GM12878 (cell line): ENCODE measurements around the gene GZMM. TPM values are rescaled to one million over a fixed set of nuclear protein-coding genes. Genes with fewer than 3 reads are reported as not detected.

ENCODE experiments used
- ATAC-seq: fragments of 200-7000 bp; cut with Tn5 transposase; 3 replicates; pipeline ENCODE4 v1.9.1; 2020; ENCODE audit warnings: mild to moderate bottlenecking, moderate library complexity
- BruUV-seq: library from RNA; stranded (reverse); fragments of 400-500 nt; replicated peaks from 2 replicates; lab custom pipeline; 2021; lab: Mats Ljungman, UMichigan
- CTCF ChIA-PET: fragments of 300-600 bp; sonication (Branson Sonifier 250); formaldehyde crosslinking; extraction: SDS; loops from one replicate; lab custom pipeline; 2021; ENCODE audit warnings: inconsistent platforms; lab: Yijun Ruan, JAX
- POLR2A ChIA-PET: fragments of 350-600 bp; formaldehyde crosslinking; extraction: SDS; loops from one replicate; lab custom pipeline; 2021; ENCODE audit warnings: inconsistent platforms; lab: Charles Lee
- RAD21 ChIA-PET: fragments of 300-600 bp; sonication (Branson Sonifier 250); formaldehyde crosslinking; loops from one replicate; lab custom pipeline; 2023; ENCODE audit warnings: antibody characterized with exemption; ENCODE audit not compliant: unreplicated experiment; lab: Charles Lee
- SMC1A ChIA-PET: fragments of 300-600 bp; sonication (Branson Sonifier 250); formaldehyde crosslinking; loops from one replicate; lab custom pipeline; 2023; ENCODE audit not compliant: unreplicated experiment, uncharacterized antibody; lab: Charles Lee
- DNase-seq: peaks from one replicate; pipeline ENCODE4 v3.0.0-alpha.2; 2011; ENCODE audit warnings: low read depth, low spot score
- FAIRE-seq: peaks from 3 replicates; lab custom pipeline; 2011; peaks lifted over from hg19 to GRCh38; lab: Jason Lieb, UNC
- H2AFZ ChIP-seq: 2 replicates; pipeline ENCODE4 v1.6.0; 2011; ENCODE audit warnings: low read depth, low read length, control low read depth; ENCODE audit not compliant: control insufficient read depth
- H3K27ac ChIP-seq: 2 replicates; pipeline ENCODE4 v1.5.1; 2011; ENCODE audit warnings: control low read depth; ENCODE audit not compliant: control insufficient read depth, insufficient read depth
- H3K27me3 ChIP-seq, 2 experiments: replicated peaks in 1 of 2; 2 replicates each; pipeline versions ENCODE4 v1.6.0 to v1.6.1; 2011; ENCODE audit warnings: low read length in 1 of 2; ENCODE audit not compliant: control insufficient read depth in 2 of 2, insufficient read depth in 2 of 2
- H3K36me3 ChIP-seq, 2 experiments: 2 replicates each; pipeline ENCODE4 v1.5.1; 2011; ENCODE audit warnings: low read length in 1 of 2; ENCODE audit not compliant: control insufficient read depth in 2 of 2, insufficient read depth in 2 of 2
- H3K4me1 ChIP-seq: 2 replicates; pipeline ENCODE4 v1.6.1; 2011; ENCODE audit warnings: mild to moderate bottlenecking, low read length, moderate library complexity, mixed read lengths; ENCODE audit not compliant: control insufficient read depth, insufficient read depth
- H3K4me2 ChIP-seq: 2 replicates; pipeline ENCODE4 v1.6.0; 2011; ENCODE audit warnings: control low read depth; ENCODE audit not compliant: control insufficient read depth, insufficient read depth
- H3K4me3 ChIP-seq: fragments of 200-600 bp; sonication (generic); 2 replicates; pipeline ENCODE4 v1.5.1; 2016
- H3K79me2 ChIP-seq: 2 replicates; pipeline ENCODE4 v1.6.0; 2011; ENCODE audit warnings: low read length; ENCODE audit not compliant: control insufficient read depth, insufficient read depth
- H3K9ac ChIP-seq: 2 replicates; pipeline ENCODE4 v1.8.0; 2011; ENCODE audit warnings: low read length, control low read depth, mixed read lengths; ENCODE audit not compliant: control insufficient read depth, insufficient read depth
- H3K9me3 ChIP-seq: replicated peaks from 3 replicates; pipeline ENCODE4 v1.5.1; 2011; ENCODE audit warnings: mild to moderate bottlenecking, low read length; ENCODE audit not compliant: control insufficient read depth, insufficient read depth
- H4K20me1 ChIP-seq: 2 replicates; pipeline ENCODE4 v1.6.0; 2011; ENCODE audit not compliant: control insufficient read depth, insufficient read depth
- ESRRA ChIP-seq: IDR thresholded peaks from 2 replicates; pipeline ENCODE4 v1.6.1; 2012; ENCODE audit warnings: mild to moderate bottlenecking, low read length, improper control_type of control experiment
- GABPA ChIP-seq: IDR thresholded peaks from 2 replicates; pipeline ENCODE4 v1.6.1; 2014; ENCODE audit warnings: antibody characterized with exemption, low read depth, mild to moderate bottlenecking, inconsistent platforms
- GATAD2B ChIP-seq: fragments of 450-650 bp; conservative IDR thresholded peaks from 2 replicates; pipeline ENCODE4 v1.6.1; 2017; ENCODE audit warnings: low read depth, mild to moderate bottlenecking, moderate library complexity
- MEF2B ChIP-seq: fragments of 450-650 bp; IDR thresholded peaks from 2 replicates; pipeline ENCODE4 v1.6.1; 2018; ENCODE audit warnings: mild to moderate bottlenecking, moderate library complexity; ENCODE audit not compliant: partially characterized antibody, poor library complexity, severe bottlenecking
- POLR2AphosphoS5 ChIP-seq: IDR thresholded peaks from 2 replicates; pipeline ENCODE4 v1.6.1; 2011; ENCODE audit warnings: mild to moderate bottlenecking, low read length, inconsistent platforms
- RFX5 ChIP-seq: IDR thresholded peaks from 2 replicates; pipeline ENCODE4 v1.6.1; 2011; ENCODE audit warnings: low read depth, low read length, improper control_type of control experiment
- WGBS: methylation state at CpG from one replicate; pipeline ENCODE4 v1.1.6; 2016; ENCODE audit warnings: low lambda C conversion rate; ENCODE audit not compliant: insufficient replicate concordance, insufficient coverage; ENCODE audit errors: missing lambda C conversion rate; 5-methylcytosine and 5-hydroxymethylcytosine counted together
- in situ Hi-C: fragments of 300-500 bp; cut with MboI; formaldehyde crosslinking; loops from 9 replicates; pipeline ENCODE4 v1.14.3; 2018; ENCODE audit warnings: mixed read lengths
- intact Hi-C: fragments of 100-400 bp; cut with micrococcal nuclease; formaldehyde crosslinking; loops from one replicate; pipeline ENCODE4 v1.14.2; 2022; ENCODE audit not compliant: unreplicated experiment
- polyA plus RNA-seq, 11 experiments: library from polyadenylated mRNA; depleted of rRNA in 4 of 11; unstranded in 6 of 11; stranded (reverse) in 5 of 11; fragments of >200 nt; fragmentation: Nextera tagmentation in 4 of 11; fragmentation: Illumina TruSeq in 1 of 11; extraction: Ambion mirVana in 4 of 11; extraction: Trizol in 1 of 11; gene quantifications; 1 replicate in 1 of 11; 2 replicates in 10 of 11; pipeline versions ENCODE4 v1.2.1 to v1.2.3, GENCODE V29; 2011 to 2016; ENCODE audit warnings: inconsistent platforms in 2 of 11, missing spikeins in 2 of 11, low read depth in 1 of 11
- total RNA-seq, 4 experiments: library from RNA; depleted of rRNA in 3 of 4; stranded (reverse); fragments of >200 nt in 3 of 4; fragmentation: Illumina TruSeq in 1 of 4; extraction: Trizol in 1 of 4; gene quantifications; 2 replicates each; pipeline versions ENCODE4 v1.2.1 to v1.2.3, GENCODE V29; 2013 to 2021
- TF ChIP-seq, protein P1 (sequence below): IDR thresholded peaks from 2 replicates; pipeline ENCODE4 v1.6.1; 2012; ENCODE audit warnings: low read depth, low read length, improper control_type of control experiment
- TF ChIP-seq, protein P2 (sequence below): fragments of 450-650 bp; IDR thresholded peaks from 2 replicates; pipeline ENCODE4 v1.6.1; 2017; ENCODE audit warnings: mild to moderate bottlenecking, moderate library complexity

Gene GZMM
- total and polyA plus RNA-seq, 10 of the 15 experiments (the other 5 are each of a cell fraction or from before 2014, with no cell fraction given): 0.09 to 0.48 (median 0.23) TPM; not detected in 7

DNA sequence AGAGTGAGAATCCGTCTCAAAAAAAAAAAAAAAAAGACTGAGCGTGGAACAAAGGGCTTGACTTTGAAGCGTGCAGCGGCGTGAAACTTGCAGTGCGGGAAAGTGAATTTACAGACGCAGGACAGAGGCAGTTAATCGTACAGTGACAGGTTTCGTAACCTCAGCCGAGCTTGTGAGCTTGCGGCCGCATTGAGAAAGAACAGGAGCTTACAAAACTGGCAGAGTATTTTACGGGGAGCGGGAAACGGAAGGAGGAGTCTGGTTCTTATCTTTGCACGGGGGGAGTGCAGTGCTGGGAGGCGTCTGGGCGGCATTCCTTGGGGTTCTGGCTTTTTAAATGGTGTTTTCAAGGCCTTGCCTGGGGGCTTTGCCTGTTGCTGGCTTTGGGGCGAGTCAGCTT is 22.6 kb downstream of the GZMM start:
- H2AFZ ChIP-seq: no peak overlapping the region
- TF ChIP-seq ESRRA: no peak
- TF ChIP-seq, protein P1, sequence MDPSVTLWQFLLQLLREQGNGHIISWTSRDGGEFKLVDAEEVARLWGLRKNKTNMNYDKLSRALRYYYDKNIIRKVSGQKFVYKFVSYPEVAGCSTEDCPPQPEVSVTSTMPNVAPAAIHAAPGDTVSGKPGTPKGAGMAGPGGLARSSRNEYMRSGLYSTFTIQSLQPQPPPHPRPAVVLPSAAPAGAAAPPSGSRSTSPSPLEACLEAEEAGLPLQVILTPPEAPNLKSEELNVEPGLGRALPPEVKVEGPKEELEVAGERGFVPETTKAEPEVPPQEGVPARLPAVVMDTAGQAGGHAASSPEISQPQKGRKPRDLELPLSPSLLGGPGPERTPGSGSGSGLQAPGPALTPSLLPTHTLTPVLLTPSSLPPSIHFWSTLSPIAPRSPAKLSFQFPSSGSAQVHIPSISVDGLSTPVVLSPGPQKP: no peak
- TF ChIP-seq MEF2B: no peak
- intact Hi-C loops (no loop called here), in situ Hi-C loops (no loop called here)
- no peak for FAIRE-seq
- BruUV-seq: no TSS peak
- ChIA-PET CTCF (no interaction called here), POLR2A (interaction anchor here (0.5 to 0.6 kb wide), 2 partner anchors 61 to 78 kb away, joined by 3 to 4 read pairs; no protein-coding TSS in a partner anchor), SMC1A (no interaction called here), RAD21 (no interaction called here)
- no peaks in the 10 kb centered on the region for H3K27me3 ChIP-seq
- no peaks in the 10 kb centered on the region for H3K79me2 ChIP-seq
- H3K36me3 ChIP-seq: no peaks in the 10 kb centered on the region
- H3K4me1 ChIP-seq: no peaks in the 10 kb centered on the region
- H3K27ac ChIP-seq: no peak overlapping the region
- H3K4me3 ChIP-seq: no peak overlapping the region
- no peak overlapping the region for H3K9ac ChIP-seq
- H4K20me1 ChIP-seq: no peaks in the 10 kb centered on the region
- no peaks in the 10 kb centered on the region; the same call in 2 of the 3 replicates for H3K9me3 ChIP-seq
- 97% methylated on average over 17 of the region's 19 CpGs for WGBS
- no peak overlapping the region for H3K4me2 ChIP-seq
- no peak for DNase-seq
- ATAC-seq: no peak

DNA sequence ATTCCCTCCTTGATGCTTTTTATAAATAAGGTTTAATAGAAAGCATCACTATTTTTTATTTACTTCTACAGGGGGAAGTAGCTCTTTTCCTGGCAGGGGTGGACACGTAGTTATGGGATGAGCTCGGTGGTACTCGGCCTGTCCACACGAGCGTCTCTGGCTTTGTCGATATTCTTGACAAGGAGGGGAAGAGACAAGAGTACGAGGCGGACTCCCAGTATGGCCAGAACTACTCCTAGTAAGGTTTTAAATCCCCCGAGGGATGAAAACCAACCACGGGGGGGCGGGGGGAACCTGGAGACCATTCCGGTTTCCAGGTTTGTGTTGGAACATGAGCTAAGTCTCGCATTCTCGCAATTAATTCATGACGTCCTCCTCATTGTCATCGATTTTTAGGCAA is 23.0 kb downstream of the GZMM start:
- no peaks in the 10 kb centered on the region for H3K27me3 ChIP-seq
- no peak for DNase-seq
- no peak overlapping the region for H3K4me2 ChIP-seq
- no TSS peak for BruUV-seq
- no peaks in the 10 kb centered on the region for H3K36me3 ChIP-seq
- no peak overlapping the region for H3K9ac ChIP-seq
- ChIA-PET RAD21 (no interaction called here), SMC1A (no interaction called here), POLR2A (interaction anchor here (0.5 kb wide), 1 partner anchor 60 kb away, joined by 4 read pairs; no protein-coding TSS in a partner anchor), CTCF (no interaction called here)
- TF ChIP-seq GABPA (no peak), GATAD2B (no peak), POLR2AphosphoS5 (no peak), RFX5 (no peak)
- TF ChIP-seq, protein P2, sequence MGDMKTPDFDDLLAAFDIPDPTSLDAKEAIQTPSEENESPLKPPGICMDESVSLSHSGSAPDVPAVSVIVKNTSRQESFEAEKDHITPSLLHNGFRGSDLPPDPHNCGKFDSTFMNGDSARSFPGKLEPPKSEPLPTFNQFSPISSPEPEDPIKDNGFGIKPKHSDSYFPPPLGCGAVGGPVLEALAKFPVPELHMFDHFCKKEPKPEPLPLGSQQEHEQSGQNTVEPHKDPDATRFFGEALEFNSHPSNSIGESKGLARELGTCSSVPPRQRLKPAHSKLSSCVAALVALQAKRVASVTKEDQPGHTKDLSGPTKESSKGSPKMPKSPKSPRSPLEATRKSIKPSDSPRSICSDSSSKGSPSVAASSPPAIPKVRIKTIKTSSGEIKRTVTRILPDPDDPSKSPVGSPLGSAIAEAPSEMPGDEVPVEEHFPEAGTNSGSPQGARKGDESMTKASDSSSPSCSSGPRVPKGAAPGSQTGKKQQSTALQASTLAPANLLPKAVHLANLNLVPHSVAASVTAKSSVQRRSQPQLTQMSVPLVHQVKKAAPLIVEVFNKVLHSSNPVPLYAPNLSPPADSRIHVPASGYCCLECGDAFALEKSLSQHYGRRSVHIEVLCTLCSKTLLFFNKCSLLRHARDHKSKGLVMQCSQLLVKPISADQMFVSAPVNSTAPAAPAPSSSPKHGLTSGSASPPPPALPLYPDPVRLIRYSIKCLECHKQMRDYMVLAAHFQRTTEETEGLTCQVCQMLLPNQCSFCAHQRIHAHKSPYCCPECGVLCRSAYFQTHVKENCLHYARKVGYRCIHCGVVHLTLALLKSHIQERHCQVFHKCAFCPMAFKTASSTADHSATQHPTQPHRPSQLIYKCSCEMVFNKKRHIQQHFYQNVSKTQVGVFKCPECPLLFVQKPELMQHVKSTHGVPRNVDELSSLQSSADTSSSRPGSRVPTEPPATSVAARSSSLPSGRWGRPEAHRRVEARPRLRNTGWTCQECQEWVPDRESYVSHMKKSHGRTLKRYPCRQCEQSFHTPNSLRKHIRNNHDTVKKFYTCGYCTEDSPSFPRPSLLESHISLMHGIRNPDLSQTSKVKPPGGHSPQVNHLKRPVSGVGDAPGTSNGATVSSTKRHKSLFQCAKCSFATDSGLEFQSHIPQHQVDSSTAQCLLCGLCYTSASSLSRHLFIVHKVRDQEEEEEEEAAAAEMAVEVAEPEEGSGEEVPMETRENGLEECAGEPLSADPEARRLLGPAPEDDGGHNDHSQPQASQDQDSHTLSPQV: no peak
- in situ Hi-C loops: no loop called here
- H3K4me3 ChIP-seq: no peak overlapping the region
- no peak overlapping the region for H2AFZ ChIP-seq
- H3K27ac ChIP-seq: no peak overlapping the region
- no peak for FAIRE-seq
- no peak for ATAC-seq
- no peaks in the 10 kb centered on the region for H3K79me2 ChIP-seq
- 89% methylated on average over 16 of the region's 16 CpGs for WGBS
- H3K9me3 ChIP-seq: no peaks in the 10 kb centered on the region; the same call in 2 of the 3 replicates
- H4K20me1 ChIP-seq: no peaks in the 10 kb centered on the region
- intact Hi-C loops: no loop called here
- H3K4me1 ChIP-seq: no peaks in the 10 kb centered on the region
